A204.1 (cell line): ENCODE data around the gene RABL2B.

Experiments used
- FAIRE-seq: peaks from 2 replicates; lab custom pipeline; 2012; peaks lifted over from hg19 to GRCh38; lab: Jason Lieb, UNC

Gene RABL2B

DNA sequence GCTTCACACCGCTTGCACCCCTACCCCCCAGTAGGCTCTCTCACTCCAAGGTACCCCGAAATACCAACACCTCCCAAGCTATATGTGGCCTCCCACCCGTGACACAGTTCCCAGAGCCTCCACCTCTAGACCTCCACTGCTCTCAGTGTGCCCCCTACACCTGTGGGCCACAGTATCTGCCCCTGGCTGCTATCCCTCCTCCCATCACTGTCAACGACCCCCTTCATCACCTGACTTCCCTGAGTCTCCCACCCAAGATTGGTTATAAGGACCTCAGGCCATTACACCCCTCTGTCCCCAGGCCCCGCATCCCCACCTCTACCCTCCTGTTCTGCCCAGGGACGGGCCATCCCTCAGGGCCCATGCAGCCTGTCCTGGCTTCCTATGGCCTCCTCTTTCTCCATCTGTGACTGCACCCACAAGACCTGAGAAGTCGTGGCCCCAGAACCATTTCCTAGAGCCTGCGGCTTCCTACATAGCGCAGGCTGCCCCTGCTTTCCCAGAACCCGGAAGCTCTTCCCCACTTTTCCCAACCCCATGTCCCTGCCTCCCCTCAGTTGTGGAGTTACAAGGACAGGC, 44.7 kb downstream of the RABL2B start:
- FAIRE-seq = no peak

DNA sequence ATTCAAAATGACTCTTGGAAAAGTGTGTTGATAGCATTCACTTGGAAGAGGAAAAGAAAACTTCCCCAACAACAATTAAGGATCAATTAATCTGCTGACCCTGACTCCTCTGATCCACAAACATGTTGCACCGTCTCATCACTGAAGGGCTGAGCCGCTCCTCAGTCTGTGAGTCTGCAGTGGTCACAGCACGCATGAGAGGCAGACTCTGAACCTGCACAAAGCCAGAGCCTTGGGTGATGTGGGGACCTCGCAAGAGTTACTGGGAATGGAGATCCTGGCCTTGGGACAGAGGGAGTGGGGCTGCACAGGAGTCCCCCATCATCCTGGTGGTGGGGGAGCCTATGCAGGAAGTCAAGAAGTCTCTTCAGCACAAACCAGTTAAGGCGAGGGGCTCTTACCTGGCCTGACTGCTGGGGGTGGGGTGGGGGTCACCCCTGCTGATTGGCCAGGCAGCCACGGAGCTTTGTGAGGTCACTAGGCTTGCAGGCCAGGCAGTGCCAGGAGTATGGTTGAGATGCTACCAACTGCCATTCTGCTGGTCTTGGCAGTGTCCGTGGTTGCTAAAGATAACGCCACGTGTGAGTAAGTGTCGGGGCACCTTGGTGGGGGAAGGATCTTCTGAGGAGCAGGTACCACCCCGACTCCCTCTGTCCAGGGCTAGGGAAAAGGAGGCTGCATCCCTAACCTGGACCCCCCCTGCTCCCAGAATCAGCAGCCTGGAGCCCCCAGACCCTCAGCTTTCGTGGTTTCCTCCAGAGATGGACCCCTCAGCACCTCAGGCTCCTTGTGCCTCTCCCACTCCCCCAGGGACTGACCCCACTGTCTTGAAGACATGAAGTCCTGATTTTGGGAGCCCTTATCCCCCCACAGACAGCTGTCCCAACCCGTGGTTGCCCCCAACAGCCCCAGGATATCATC, 45.4 kb downstream of the RABL2B start, which contains the start of gene ACR:
Gene ACR, plus strand, starts transcription at position 477 of the 921 bp plus-strand sequence. Its CDS starts 32 bp downstream, at position 509.
- FAIRE-seq = no peak

GRCh38 chr22:50735739-50736030, 47.8 kb downstream of the RABL2B start:
- no peak for FAIRE-seq

DNA sequence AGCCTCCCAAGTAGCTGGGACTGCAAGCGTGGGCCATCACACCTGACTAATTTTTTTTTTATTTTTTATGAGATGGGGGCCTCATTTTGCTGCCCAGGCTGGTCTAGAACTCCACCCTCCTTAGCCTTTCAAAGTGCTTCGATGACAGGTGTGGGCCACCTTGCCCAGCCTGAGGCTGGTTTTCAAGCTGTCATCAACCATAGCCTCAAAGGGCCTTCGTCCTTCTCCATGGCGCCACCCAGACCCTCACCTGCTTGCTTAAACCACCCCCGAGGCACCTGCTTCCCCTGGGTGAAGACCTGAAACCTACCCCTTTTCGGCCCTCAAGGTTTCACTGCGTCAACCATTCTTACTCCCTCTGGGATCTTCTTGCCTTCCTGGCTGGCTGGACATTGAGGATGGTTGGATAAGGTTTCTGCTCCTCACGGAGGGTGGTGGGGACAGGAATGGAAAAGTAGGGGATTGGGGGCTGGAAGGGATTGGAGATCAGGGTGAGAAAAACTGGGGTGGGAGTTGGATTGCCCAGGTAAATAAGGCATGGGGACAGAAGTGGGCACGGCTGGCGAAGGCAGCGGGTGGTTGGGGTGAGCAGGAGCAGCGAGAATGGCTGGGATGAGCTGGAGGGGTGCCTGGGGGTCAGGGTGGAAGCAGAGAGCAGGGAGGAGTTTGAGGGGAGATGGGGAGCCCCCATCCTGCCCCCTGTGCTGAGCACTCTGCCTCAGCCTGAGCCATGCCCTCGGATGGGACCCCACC, 48.3 kb downstream of the RABL2B start:
- FAIRE-seq = no peak

DNA sequence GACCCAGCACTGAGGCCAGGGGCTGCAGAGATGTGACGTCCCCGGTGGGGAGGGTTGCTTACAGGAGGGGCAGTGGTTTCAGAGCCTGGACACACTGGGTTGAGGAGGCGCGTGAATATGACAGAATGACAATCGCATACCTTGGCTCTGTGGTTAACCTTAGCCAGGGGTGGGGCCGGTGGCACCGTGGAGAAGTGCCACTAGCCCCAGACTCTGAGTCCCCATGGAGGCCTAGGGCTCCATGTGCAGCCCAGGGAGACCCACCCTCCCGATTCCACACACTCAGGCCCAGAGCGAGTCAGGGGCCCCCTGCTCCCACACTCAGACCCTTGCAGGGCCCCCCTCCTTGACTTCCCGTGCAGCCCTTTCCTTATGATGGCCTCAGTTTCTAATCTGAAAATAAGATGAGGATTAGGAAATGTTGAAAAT, 49.1 kb downstream of the RABL2B start:
- no peak for FAIRE-seq

DNA sequence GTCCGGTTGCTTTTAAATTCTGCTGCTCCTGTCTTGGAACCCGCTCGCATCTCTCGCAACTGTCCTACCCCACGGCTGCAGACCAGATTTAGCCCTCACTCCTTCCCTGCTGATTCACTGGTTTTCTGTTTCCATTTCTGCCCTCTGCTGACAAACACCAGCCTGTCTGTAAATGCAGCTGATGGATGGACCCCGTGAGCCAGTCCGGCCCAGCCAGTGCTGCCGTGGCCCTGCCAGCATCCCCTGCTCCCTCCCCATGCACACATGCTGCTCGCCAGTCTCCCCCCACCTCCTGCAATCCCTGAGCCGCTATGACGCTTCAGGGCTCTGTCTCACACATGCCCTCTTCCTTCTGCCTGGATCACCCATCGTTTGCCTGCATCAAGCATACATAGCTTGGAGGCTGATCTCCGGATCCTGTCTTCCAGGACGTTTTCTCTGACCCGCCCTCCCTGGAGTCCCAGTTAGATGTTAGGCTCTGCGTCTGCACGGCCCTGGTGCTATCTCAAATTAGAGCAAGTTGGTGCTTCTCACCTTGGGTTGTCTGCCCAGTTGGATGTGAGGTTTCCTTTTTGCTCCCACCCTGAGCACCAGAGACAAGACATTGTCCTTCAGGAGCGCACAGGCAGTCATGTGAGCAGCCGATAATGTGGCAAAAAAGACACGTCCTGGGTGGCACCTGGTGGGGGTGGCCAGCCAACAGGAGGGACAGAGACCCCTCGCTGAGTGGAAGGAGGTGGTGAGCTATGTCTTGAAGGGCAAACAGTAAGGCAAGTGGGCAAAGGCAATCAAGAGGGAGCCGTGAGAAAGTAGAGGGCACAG, 49.7 kb downstream of the RABL2B start:
- FAIRE-seq = no peak

DNA sequence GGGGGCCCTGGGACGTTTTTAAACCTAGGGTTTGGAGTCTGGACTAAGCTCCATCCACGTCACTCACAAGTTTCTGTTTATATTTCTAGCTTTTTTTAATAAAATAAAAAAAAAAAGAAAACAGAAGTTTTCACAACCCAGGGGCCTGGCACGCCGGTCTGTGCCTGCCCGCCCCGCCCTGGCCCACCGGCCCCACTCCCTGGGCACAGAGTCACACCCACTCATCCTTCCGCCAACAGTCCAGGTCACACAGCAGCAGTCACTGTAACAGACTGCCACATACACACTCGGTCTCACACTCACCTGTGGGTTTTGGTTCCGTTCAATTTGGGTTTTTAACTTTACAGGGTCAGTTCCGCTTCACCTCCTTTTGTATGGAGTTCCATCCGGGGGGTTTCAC, 50.8 kb downstream of the RABL2B start:
- no peak for FAIRE-seq

DNA sequence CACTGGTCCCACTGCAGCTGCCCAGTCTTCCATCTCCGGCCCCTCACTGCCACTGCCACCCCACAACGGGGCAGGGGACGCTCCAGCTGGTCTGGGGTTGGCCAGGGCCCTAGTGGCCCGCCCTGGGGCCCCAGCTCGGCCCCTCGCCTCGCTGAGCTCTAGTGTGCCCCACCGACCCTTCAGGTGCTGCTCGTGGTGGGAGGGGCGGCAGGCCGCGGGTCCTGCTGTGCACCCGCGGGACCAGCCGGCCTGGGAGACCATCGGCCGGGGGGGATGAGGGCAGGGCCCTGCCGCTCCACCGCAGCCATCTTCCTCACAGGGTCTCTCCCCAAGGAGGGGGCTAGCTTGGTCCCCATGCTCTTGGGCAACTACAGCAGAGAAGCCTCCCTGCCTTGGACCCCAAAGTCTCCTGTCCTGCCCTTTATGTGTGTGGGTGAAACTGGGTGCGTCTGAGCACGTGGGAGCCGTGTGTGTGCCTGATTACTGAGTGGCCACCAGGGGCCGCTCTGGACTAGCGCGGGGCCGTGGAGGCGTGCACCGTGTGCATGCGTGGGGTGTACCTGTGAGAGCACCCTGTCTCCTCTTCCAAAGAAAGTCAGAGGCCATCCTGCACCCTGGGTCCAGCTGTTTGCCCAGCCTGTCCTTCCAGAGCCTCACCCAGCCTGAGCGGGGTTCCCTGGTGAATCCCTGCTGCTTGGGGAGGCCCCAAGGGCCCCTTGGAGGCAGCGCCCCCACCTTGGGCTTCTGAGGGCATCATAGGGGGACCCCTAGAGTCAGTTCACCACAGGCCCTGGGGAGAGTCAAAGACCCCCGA, 51.4 kb downstream of the RABL2B start:
- no peak for FAIRE-seq

DNA sequence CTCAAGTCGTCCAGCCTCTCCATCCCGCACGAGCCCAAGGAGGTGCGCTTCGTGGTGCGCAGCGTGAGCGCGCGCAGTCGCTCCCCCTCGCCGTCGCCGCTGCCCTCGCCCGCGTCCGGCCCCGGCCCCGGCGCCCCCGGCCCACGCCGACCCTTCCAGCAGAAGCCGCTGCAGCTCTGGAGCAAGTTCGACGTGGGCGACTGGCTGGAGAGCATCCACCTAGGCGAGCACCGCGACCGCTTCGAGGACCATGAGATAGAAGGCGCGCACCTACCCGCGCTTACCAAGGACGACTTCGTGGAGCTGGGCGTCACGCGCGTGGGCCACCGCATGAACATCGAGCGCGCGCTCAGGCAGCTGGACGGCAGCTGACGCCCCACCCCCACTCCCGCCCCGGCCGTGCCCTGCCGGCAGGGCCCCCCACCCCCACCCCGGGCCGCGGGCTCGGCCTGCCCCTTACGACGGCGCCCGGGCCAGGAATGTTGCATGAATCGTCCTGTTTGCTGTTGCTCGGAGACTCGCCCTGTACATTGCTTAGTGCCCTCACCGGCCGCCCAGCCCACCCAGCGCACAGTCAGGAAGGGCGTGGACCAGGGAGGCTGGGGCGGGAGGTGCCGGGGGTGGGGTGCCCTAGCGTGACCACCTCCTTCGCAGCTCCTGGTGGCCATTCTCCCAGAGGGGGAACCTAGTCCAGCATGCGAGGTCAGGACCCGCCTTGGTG, 52.3 kb downstream of the RABL2B start:
- FAIRE-seq = no peak

- FAIRE-seq = no peak
Measured at GRCh38 chr22:50730013-50730891, 53.2 kb downstream of the RABL2B start.

DNA sequence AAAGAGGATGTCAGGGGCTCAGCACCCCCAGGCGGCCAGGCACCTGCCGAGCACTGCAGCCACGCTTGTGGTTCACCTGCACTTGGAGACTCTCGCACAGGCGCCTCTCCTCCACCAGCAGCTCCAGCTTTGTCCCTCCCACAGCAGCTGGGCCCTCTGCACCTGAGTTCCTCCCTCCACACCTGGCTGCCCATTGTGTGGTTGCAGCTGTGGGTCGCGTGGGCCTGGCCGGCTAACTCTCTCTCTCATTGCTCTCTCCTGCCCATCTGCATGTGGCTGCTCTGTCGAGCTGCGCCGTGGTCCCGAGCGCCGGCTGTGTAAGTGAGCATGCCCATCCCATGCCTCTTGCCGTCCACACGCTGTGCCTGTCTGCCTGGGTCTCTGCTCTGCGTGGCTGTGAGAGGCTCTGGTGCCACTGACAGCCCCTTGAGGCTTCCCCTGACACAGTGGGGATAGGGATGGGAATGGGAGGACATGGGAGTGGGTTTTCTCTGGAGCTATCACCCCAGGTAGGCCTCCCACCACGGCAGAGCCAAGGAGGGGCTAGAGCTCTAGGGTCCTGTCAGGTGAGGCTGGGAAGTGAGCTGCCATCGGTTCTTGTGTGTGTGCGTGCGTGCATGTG, 53.9 kb downstream of the RABL2B start:
- FAIRE-seq = no peak

DNA sequence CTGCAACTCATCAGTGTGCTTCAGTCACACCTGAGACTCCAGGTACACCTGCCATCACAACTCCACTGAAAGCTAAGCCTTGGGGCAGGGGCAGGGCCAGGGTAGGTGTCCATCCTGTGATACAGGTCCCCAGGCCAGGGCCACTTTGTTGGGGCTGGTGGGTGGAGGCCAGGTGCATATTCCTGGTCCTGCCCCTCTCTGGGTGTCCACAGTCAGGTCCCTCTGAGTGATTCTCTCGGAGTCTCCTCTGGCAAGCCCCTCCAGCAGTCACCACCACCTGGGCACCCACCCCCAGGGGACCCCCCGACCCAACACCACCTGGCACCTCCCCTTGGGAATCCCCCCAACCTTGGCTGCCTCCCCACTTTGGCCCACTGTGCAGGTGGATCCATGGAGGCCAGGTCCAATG, 54.9 kb downstream of the RABL2B start:
- FAIRE-seq = no peak

DNA sequence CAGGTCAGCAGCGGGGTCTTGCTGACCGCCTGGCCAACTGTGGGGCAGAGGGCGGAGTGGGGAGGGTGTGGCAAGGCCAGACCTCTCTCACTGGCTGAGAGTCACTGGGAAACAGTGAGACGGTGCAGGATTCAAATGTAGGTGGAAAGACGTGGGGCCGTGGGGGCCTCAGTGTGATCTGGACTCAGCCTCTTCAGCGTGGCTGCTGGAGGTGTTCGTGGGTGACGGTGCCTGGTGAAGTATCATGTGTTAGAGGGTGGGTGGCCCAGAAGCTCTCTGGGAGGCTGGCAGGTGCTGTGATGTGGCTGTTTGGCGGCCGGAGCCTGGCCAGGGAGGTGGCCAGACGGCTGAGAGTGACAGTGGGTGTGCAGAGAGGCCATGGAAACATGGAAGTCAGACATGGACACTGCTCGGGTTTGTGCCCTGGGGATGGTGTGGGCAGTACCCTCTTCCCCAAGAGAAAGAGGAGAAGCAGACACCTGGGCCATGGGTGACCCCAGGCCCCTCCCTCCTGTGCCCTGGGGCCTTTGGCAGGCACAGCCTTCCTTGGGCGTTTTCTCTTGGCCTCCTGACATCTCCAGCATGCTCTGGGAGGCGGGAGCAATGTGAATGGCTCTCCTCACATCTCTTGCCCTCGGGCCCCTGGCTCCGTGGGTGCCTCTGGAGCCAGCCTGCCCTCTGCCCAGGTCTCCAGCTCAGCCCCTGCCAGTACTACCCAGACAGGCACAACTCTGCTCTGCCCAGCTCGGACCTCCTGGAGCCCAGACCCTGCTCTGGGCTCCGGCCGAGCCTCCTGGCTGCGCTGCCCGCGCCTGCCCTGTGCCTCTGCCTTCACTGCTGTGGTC, 55.5 kb downstream of the RABL2B start:
- FAIRE-seq = no peak

DNA sequence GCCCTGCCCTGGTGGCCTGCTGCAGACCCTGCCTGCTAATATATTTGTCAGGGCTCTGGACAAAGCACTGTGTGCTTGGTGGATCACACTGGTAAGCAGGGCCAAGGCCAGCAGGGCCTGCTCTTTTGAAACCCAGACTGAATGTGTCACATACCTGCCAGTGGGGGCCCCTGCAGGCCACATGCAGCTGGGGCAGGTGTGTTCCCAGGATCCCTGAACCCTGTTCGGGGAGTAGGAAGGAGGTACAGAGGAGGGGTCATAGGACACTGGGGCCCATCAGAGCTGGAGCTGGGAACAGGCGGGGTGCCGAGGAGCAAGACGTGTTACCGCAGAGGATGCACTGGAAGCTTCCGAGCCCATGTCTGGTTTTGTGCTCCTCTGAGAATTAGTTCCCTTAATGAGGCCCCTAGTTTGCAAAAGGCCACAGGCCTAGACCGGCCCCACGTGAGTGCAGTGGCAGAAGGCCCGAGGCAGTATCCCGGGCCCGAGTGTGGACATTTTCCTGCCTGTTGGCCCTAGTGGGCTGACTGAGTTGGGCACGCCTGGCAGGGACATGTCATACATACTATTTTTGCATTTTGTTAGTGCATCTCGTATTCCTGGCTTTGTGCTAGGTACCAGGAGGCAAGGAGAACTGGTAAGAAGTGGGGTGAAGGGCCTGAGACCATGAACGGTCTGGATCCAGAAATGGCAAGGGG, 56.6 kb downstream of the RABL2B start:
- no peak for FAIRE-seq

- FAIRE-seq = no peak
Measured at GRCh38 chr22:50725597-50725996, 57.8 kb downstream of the RABL2B start.

DNA sequence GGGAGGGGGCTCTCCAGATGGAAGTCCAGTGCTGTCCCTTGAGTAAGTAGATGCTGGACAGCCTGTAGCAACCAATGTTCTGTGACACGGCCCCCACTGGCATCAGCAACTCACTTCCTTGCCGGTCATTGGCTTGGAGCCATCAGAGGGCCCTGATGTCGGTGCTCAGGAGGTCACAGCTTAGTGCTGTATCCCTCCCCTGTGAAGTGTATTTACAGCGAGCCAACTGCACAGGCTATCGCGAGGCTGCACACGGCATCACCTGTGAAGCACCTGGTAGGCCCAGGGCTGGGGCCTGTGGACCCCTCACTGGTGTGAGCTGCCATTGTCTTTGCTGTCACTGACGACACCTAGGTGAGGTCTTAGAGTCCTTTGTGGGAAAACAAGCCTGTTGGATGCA, 58.8 kb downstream of the RABL2B start:
- FAIRE-seq = no peak

GRCh38 chr22:50723991-50724390, 59.4 kb downstream of the RABL2B start:
- no peak for FAIRE-seq
